ENCODE measurements around the gene SPANXN3.

GRCh38 chrX:143536176-143536575 is 18.9 kb upstream of the SPANXN3 start:
- no peak for TF ChIP-seq CTCF (conservative IDR thresholded peaks at IDR 0.05 in 1 of 2, IDR thresholded peaks at IDR 0.05 in 1 of 2; ENCODE audit: extremely low read depth in 1 of 2, insufficient read depth in 1 of 2, low read depth in 1 of 2, low read length in 2 of 2)
- TF ChIP-seq EZH2 (IDR thresholded peaks at IDR 0.05; ENCODE audit: borderline replicate concordance, low read length) = no peak

Data from mammary epithelial cell (primary cell).